Testis (tissue), 3 donors: ENCODE results near the gene TCF20. TPM values are rescaled to one million over a fixed set of nuclear protein-coding genes. Genes with fewer than 3 reads are reported as not detected.

Experiments used
- DNase-seq: peaks from one replicate; pipeline ENCODE4 v3.0.0-alpha.2; 2019
- H3K27ac ChIP-seq, 2 donors: fragments of 200-600 bp; sonication (generic); one replicate each; pipeline ENCODE4 v1.5.1; 2019
- H3K27me3 ChIP-seq: fragments of 200-600 bp; sonication (generic); one replicate; pipeline ENCODE4 v1.5.1; 2019
- H3K36me3 ChIP-seq: fragments of 200-600 bp; sonication (generic); one replicate; pipeline ENCODE4 v1.5.1; 2017; ENCODE audit warnings: low read depth; ENCODE audit errors: missing control alignments
- H3K4me1 ChIP-seq: fragments of 200-600 bp; sonication (generic); one replicate; pipeline ENCODE4 v1.5.1; 2019
- H3K4me3 ChIP-seq, 2 donors: fragments of 200-600 bp; sonication (generic); one replicate each; pipeline ENCODE4 v1.5.1; 2017 to 2019
- H3K9me3 ChIP-seq: fragments of 200-600 bp; sonication (generic); one replicate; pipeline ENCODE4 v1.5.1; 2017
- CTCF ChIP-seq, 3 experiments: fragments of 450-650 bp in 2 of 3; fragments of 200-600 bp in 1 of 3; sonication (generic) in 1 of 3; IDR thresholded peaks; one replicate each; pipeline ENCODE4 v1.5.1; 2016 to 2019; ENCODE audit warnings: antibody characterized with exemption in 3 of 3, mild to moderate bottlenecking in 2 of 3, moderate library complexity in 1 of 3
- POLR2A ChIP-seq: fragments of 450-650 bp; IDR thresholded peaks from one replicate; pipeline ENCODE4 v1.6.1; 2017; ENCODE audit warnings: antibody characterized with exemption, mild to moderate bottlenecking, moderate library complexity
- WGBS, 2 donors: methylation state at CpG; one replicate each; pipeline ENCODE4 v1.1.5; 2018; 5-methylcytosine and 5-hydroxymethylcytosine counted together
- intact Hi-C: fragments of 100-400 bp; cut with DNase I; formaldehyde crosslinking; loops from one replicate; pipeline ENCODE4 v1.15.1; 2023; ENCODE audit warnings: low total_unique reads
- polyA plus RNA-seq: library from polyadenylated mRNA; stranded (reverse); fragments of 350-450 nt; fragmentation: Illumina TruSeq; extraction: RNeasy Lipid Tissue Mini Kit (QIAGEN cat#74804); gene quantifications from one replicate; pipeline ENCODE4 v1.2.3, GENCODE V29; 2014; ENCODE audit warnings: low read depth, low replicate concordance; ENCODE audit not compliant: insufficient read depth
- total RNA-seq, 2 donors: library from RNA; depleted of rRNA; stranded (reverse); fragments of >200 nt; gene quantifications; one replicate each; pipeline ENCODE4 v1.2.3, GENCODE V29; 2016

TCF20 gene
- total and polyA plus RNA-seq, 3 donors from 2014 or later: 40.5 to 44.8 (median 41.6) TPM

DNA sequence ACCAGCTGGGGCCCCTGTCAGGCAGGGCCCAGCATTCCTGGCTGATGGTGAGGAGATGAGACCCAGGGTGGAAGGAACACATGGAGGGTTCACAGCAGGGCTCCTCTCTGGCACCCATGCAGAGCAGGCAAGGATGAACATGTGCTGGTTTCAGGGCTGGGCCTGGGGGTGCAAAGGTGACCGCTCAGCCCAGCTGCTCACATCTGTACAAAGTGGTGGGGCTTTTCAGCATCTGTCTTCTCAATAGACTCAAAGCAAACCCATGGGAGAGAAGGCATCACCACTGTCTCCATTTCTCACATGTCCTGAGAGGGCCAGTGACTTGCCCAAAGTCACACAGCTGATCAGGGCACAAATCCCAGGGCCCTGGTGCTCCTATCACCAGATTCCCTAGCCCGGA is 27.3 kb upstream of the TCF20 start:
- Histone ChIP-seq H3K27ac (no peak overlapping the region), H3K9me3 (no peaks in the 10 kb centered on the region), H3K36me3 (no peaks in the 10 kb centered on the region), H3K27me3 (no peaks in the 10 kb centered on the region), H3K4me3 (no peak overlapping the region), H3K4me1 (peaks cover 13% of the 10 kb centered on the region)
- intact Hi-C loops: no loop called here
- TF ChIP-seq CTCF (IDR thresholded peaks at IDR 0.05) (no peak), POLR2A (no peak)
- 75% methylated on average over 1 to 2 of the region's 2 CpGs for WGBS, 2 donors
- DNase-seq: no peak

DNA sequence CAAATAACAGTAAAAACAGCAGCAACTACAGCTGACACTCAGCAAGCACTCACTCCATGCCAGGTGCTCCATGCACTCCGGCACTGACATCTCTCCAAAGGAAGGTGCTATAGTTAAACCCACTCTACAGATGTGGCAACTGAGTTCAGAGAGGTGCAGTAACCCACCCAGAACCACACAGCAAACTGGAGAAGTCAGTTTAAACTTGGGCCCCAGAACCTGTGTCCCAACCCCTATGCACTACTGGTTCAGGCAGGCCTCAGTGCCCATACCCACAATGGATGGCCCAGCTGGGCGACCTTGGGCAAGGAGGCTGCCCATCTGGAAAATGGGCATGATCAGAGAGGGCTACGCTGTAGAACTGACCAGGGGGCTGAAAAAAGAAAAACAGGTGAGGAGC is 26.4 kb upstream of the TCF20 start:
- H3K4me1 ChIP-seq: peaks cover 13% of the 10 kb centered on the region
- no peaks in the 10 kb centered on the region for H3K27me3 ChIP-seq
- TF ChIP-seq CTCF (IDR thresholded peaks at IDR 0.05) (no peak), POLR2A (no peak)
- WGBS, 2 donors: 88 to 100% methylated on average over 3 of the region's 3 CpGs
- H3K9me3 ChIP-seq: no peaks in the 10 kb centered on the region
- intact Hi-C loops: no loop called here
- no peak overlapping the region for H3K27ac ChIP-seq
- DNase-seq: no peak
- no peak overlapping the region for H3K4me3 ChIP-seq
- no peaks in the 10 kb centered on the region for H3K36me3 ChIP-seq

DNA sequence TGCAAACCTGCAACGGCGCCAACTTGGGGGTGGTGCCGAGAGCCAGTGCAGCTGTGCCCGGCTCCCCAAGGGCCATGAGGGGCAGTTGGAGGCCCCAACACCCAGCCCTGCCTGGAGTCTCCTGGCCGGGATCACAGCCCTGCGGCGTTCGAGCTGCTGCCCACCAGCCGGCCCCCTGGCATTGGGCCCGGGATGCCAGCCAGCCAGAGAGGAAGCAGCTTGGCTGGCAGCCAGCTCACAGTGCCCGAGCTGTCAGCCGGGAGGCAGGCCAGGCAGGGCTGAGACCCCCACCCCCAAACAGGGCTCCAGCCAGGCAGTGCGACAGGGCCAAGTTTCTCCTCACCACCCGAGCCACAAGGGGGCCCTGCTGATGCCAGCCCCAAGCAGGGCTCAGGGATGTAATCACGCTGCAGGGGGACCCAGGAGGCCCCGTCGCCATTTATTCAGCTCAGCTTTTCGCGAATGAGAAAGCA is 26.0 kb upstream of the TCF20 start:
- Histone ChIP-seq H3K9me3 (no peaks in the 10 kb centered on the region), H3K27me3 (no peaks in the 10 kb centered on the region), H3K27ac (no peak overlapping the region), H3K4me1 (peaks cover 13% of the 10 kb centered on the region), H3K36me3 (no peaks in the 10 kb centered on the region), H3K4me3 (no peak overlapping the region)
- DNase-seq: peak; percentile 29
- intact Hi-C loops: no loop called here
- WGBS, 2 donors: 33% methylated on average over 16 of the region's 19 CpGs; no CpG with 5 or more reads in 1 of the 2 donors
- TF ChIP-seq POLR2A (no peak), CTCF (IDR thresholded peaks at IDR 0.05) (no peak)

DNA sequence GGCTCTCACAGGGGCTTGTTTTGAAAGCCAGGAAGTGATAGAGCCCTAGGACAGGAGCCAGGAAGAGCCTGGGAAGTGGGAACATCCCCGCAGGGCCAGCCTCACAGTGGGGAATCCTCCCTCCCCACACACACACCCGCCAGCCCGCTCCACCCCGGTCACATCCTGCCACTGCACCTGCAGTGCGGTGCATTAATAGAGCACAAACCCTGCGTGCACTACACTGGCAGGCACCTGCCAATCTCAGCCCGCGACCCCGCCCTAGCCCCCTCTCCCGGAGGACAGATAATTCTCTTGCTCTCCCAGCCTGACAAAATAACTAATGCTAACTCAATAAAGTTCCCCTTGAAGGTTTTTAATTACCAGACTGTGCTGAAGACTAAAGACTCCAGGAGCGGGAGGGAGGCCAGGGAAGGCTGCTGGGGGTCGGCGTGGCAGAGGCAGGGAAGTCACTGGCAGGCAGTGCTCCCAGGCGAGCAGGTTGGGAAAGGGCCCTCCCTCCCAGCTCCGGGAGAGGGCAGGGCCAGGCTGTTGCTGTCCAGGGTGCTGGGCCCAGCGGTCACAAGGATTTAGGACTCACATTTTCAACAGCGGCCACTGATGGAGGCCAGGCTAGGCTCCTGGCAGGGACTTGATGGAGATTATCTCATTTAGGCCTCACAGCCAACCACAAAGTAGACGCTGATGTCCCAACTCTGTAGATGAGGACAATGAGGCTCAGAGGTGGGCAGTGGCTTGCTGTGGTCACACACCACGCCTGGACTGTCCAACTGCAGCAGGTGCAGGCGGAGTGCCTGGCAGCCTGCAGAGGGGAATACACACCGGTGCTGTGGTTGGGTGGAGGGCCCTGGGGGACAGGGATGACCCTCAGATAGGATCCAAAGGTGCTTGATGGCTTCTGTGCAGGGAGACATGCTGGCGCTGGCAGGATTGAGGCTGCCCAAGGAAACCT is 23.9 kb upstream of the TCF20 start:
- intact Hi-C loops: no loop called here
- peak; percentile 62 for DNase-seq
- Histone ChIP-seq H3K4me3 (no peak overlapping the region), H3K9me3 (no peaks in the 10 kb centered on the region), H3K4me1 (peaks cover 17% of the 10 kb centered on the region), H3K36me3 (no peaks in the 10 kb centered on the region), H3K27me3 (no peaks in the 10 kb centered on the region), H3K27ac (no peak overlapping the region)
- 62 to 71% methylated on average over 13 to 22 of the region's 22 CpGs for WGBS, 2 donors
- TF ChIP-seq CTCF (IDR thresholded peaks at IDR 0.05) (no peak), POLR2A (no peak)
